ENCODE measurements around the gene TMPRSS13.

Gene TMPRSS13

GRCh38 chr11:117972629-117973502 lies 43.7 kb upstream of the TMPRSS13 start:
- TF ChIP-seq CTCF (IDR thresholded peaks at IDR 0.05; ENCODE audit: low read depth, low read length): no peak
- H3K4me3 ChIP-seq (replicated peaks in 1 of 2; ENCODE audit: low read depth in 2 of 2, low read length in 2 of 2): no peak overlapping the region
- no peak for DNase-seq (ENCODE audit: low read depth in 2 of 2)

- TF ChIP-seq CTCF (IDR thresholded peaks at IDR 0.05; ENCODE audit: low read depth, low read length): no peak
- H3K4me3 ChIP-seq (replicated peaks in 1 of 2; ENCODE audit: low read depth in 2 of 2, low read length in 2 of 2): no peak overlapping the region
- DNase-seq (ENCODE audit: low read depth in 2 of 2): no peak
These were observed 42.8 kb upstream of the TMPRSS13 start for GRCh38 chr11:117972044-117972443.

GRCh38 chr11:117970400-117971024 lies 41.3 kb upstream of the TMPRSS13 start:
- no peak for DNase-seq (ENCODE audit: low read depth in 2 of 2)
- TF ChIP-seq CTCF (IDR thresholded peaks at IDR 0.05; ENCODE audit: low read depth, low read length): no peak
- no peak overlapping the region for H3K4me3 ChIP-seq (replicated peaks in 1 of 2; ENCODE audit: low read depth in 2 of 2, low read length in 2 of 2)

- no peak overlapping the region for H3K4me3 ChIP-seq (replicated peaks in 1 of 2; ENCODE audit: low read depth in 2 of 2, low read length in 2 of 2)
- no peak for DNase-seq (ENCODE audit: low read depth in 2 of 2)
- TF ChIP-seq CTCF (IDR thresholded peaks at IDR 0.05; ENCODE audit: low read depth, low read length): no peak
These were observed 40.2 kb upstream of the TMPRSS13 start for GRCh38 chr11:117969160-117969991.

GRCh38 chr11:117966908-117967307 lies 37.7 kb upstream of the TMPRSS13 start:
- DNase-seq (ENCODE audit: low read depth in 2 of 2): no peak
- no peak for TF ChIP-seq CTCF (IDR thresholded peaks at IDR 0.05; ENCODE audit: low read depth, low read length)
- no peak overlapping the region for H3K4me3 ChIP-seq (replicated peaks in 1 of 2; ENCODE audit: low read depth in 2 of 2, low read length in 2 of 2)

- no peak for TF ChIP-seq CTCF (IDR thresholded peaks at IDR 0.05; ENCODE audit: low read depth, low read length)
- no peak for DNase-seq (ENCODE audit: low read depth in 2 of 2)
- no peak overlapping the region for H3K4me3 ChIP-seq (replicated peaks in 1 of 2; ENCODE audit: low read depth in 2 of 2, low read length in 2 of 2)
These were observed 33.6 kb upstream of the TMPRSS13 start for GRCh38 chr11:117962826-117963225.

Data from cardiac fibroblast (primary cell).